Mucosa of rectum (tissue), 2 donors: ENCODE results near the gene REN.

Source experiments
- H3K27ac ChIP-seq, 2 donors: one replicate each; pipeline ENCODE4 v1.7.0; 2013; ENCODE audit warnings: inconsistent platforms in 2 of 2, low read depth in 2 of 2, low read length in 2 of 2
- H3K27me3 ChIP-seq, 2 donors: one replicate each; pipeline ENCODE4 v1.7.0; 2013; ENCODE audit warnings: low read length in 2 of 2; ENCODE audit not compliant: control insufficient read depth in 2 of 2, insufficient read depth in 2 of 2
- H3K36me3 ChIP-seq, 2 donors: one replicate each; pipeline ENCODE4 v1.7.0; 2013; ENCODE audit warnings: low read length in 2 of 2; ENCODE audit not compliant: control insufficient read depth in 2 of 2, insufficient read depth in 2 of 2
- H3K4me1 ChIP-seq, 2 donors: one replicate each; pipeline ENCODE4 v1.7.0; 2013; ENCODE audit warnings: low read length in 2 of 2, mild to moderate bottlenecking in 1 of 2; ENCODE audit not compliant: control insufficient read depth in 2 of 2, insufficient read depth in 2 of 2
- H3K4me3 ChIP-seq, 2 donors: one replicate each; pipeline ENCODE4 v1.7.0; 2013; ENCODE audit warnings: low read length in 2 of 2
- H3K9ac ChIP-seq, 2 donors: one replicate each; pipeline ENCODE4 v1.7.0; 2013; ENCODE audit warnings: low read length in 2 of 2, low read depth in 1 of 2, mild to moderate bottlenecking in 1 of 2
- H3K9me3 ChIP-seq, 2 donors: one replicate each; pipeline ENCODE4 v1.7.0; 2013; ENCODE audit warnings: low read length in 2 of 2; ENCODE audit not compliant: control insufficient read depth in 2 of 2
- donor health status: healthy.
- donor health status: Normal muscosa, but diverticular disease.

REN gene

DNA sequence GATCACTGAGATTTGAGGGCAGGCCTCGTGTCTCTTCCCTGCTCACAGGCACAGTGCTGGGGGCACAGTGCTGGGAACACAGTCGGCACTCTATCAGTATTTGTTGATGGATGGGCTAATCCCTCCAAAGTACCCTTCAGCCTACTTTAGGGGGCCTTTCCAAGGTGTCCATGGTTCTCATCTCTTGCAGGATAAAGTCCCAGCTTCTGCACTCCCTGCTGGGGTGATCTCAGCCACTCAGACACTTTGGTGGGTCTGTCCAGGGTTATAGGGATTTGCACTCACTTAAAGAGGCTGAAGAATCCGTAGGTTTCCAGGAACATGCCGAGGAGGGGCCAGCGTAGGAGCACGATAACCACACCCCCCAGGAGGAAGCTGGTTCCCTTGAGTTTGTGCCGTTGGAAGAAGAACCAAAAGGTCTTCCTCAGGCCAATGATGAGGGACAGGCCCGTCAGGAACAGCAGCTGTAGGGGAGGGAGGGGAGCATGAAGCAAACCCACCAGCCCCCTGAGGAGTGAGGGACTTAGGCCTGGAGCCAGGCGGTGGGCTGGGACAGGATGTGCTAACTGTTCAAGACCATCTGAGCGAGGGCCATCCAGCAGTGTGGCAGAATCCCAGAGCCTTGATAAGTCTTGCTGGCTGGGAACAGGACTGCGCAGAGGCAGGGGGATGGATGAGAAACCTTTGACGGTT lies 35.4 kb upstream of the REN start:
- Histone ChIP-seq H3K27me3 (peaks cover 5% of the 10 kb centered on the region in 2 donors), H3K27ac (no peak overlapping the region), H3K4me1 (no peaks in the 10 kb centered on the region), H3K4me3 (no peak overlapping the region), H3K9ac (no peak overlapping the region), H3K9me3 (no peaks in the 10 kb centered on the region), H3K36me3 (no peaks in the 10 kb centered on the region)

DNA sequence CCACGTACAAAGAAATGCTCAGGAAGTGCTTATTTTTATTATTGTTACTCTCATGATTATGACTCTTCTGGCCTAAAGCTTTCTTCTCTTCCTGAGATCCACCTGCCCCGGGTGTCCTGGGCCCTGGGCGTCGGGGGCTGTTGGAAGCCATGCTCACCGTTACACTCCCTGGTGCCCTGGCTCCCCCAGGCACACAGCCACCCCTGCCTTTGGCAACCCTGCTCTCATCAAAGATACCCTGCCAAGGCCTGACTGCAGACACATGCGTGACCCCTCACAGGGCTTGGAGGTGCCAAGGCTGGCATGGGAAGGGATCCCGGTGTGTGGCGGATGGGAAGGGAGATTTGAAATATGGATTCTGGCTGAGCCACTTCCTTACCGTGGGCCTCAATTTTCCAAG lies 33.4 kb upstream of the REN start:
- Histone ChIP-seq H3K27ac (no peak overlapping the region), H3K36me3 (no peaks in the 10 kb centered on the region), H3K4me1 (peaks cover 0 to under 1% of the 10 kb centered on the region in 2 donors), H3K9ac (no peak overlapping the region), H3K4me3 (no peak overlapping the region), H3K9me3 (no peaks in the 10 kb centered on the region), H3K27me3 (peaks cover 2 to 5% of the 10 kb centered on the region in 2 donors)

DNA sequence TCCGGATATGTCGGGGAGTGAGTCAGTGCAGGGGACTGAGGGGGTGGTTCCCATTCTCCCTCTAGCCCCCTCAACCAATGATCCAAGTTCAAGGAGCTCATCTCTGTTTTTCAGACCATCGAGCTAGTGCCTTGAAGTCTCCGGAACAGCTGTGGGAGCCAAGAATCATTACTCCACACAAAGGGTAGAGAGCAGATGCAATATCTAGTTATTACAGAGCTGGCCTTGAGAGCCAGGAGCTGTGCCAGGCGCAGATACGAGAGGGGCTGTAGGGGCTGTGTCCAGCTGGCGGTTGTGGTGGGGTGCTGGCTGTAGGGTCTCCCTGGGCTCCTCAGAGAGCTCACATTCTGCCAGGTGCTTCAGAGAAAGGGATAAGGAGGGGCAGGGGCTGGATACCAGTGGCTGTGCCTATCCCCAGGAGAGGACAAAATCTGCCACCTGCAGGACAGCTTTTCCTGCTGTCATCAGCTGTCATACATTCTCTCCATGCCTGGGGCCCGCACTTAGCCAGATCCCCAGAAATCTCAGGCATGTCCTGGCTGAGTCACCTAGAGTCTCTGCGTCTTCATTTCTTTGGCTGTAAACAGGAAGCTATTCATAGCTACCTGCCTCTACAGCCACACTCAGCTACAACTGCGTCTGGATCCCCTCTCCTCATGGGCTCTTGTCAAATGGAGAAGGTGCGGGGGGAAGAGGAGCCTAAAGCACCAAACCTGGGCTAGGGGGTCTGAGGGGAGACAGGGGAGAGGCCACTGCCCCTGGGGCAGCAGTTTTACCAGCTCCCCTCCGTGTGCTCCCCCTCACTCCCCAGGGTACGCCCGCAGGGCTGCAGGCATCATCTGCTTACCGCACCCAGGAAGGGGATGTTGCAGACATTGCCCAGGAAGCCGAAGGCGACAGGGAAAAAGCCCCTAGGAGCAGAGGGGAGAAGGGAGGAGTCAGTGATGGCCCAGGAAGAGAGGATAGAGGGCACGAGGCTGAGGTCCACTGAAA lies 32.5 kb upstream of the REN start:
- Histone ChIP-seq H3K36me3 (no peaks in the 10 kb centered on the region), H3K27ac (no peak overlapping the region), H3K9me3 (no peaks in the 10 kb centered on the region), H3K4me3 (no peak overlapping the region), H3K9ac (no peak overlapping the region), H3K27me3 (peaks cover 2 to 5% of the 10 kb centered on the region in 2 donors), H3K4me1 (peaks cover 0 to 6% of the 10 kb centered on the region in 2 donors)

DNA sequence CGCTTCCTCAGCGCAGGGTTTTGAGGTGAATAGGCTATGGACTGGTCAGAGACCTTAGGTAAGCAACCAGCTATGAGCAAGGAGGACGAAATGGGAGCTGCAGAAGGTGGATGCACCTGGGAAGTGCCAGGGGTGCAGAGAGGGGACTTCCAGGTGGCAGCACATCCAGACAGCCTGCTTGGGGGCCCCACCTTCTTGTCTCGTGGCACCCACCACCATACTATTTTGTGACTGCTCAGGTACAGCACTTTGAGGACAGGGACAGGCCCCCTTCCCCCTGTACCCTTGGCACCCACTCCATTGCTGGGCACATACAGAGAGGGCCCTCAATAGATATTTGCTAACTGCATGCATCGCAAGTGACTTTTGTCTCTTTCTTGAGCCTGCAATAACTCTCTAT lies 30.9 kb upstream of the REN start:
- H3K27ac ChIP-seq, result no peak overlapping the region
- H3K4me1 ChIP-seq, result peaks cover 0 to 6% of the 10 kb centered on the region in 2 donors
- peaks cover 2 to 5% of the 10 kb centered on the region in 2 donors for H3K27me3 ChIP-seq
- H3K36me3 ChIP-seq, result no peaks in the 10 kb centered on the region
- no peaks in the 10 kb centered on the region for H3K9me3 ChIP-seq
- H3K9ac ChIP-seq, result no peak overlapping the region
- no peak overlapping the region for H3K4me3 ChIP-seq

DNA sequence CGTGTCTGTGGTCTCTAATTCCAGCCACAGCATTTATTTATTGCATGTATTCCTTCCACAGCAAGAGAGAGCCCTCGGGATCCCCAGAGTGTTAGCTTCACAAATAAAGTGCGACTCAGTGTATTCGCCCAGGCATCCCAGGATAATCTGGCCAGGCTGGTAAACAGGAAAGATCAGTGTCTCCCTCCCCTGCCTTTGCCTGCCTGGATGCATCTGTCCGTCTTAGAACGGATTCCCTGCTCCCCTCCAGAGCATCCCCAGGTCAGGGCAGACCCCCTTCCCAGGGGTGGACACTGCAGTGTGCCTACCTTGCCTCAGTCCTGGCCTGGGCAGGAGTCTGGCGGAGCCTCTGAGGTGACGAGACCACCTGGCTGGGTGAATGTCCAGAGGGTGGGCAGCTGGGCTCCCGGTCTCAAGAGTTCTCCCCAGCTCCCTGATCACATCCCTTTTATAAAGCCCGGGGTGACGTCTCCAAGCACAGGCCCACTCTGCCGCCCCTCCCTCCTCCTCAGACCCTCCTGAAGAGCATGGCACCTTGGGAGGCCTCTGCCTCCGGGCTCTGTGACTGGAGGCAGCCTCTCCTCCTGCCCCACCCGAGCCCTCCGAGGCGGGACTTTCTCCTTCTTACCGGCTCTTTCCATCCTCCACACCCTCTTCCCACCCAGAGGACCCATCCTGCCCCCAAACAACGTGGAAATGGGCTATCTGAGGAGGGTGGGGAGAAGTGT lies 30.1 kb upstream of the REN start, which contains the start of gene KISS1:
Gene KISS1 (minus strand): TSS at position 424 of the 728 bp plus-strand sequence. CDS start 3,615 bp downstream, outside the sequence.
- H3K27ac ChIP-seq, result no peak within 1 kb of the TSS
- peaks cover 2% of the 10 kb centered on the region in 2 donors for H3K27me3 ChIP-seq
- no peak within 1 kb of the TSS for H3K9ac ChIP-seq
- H3K4me1 ChIP-seq, result peaks cover 0 to 6% of the 10 kb centered on the region in 2 donors
- no peaks in the 10 kb centered on the region for H3K36me3 ChIP-seq
- H3K9me3 ChIP-seq, result no peaks in the 10 kb centered on the region
- H3K4me3 ChIP-seq, result no peak within 1 kb of the TSS

DNA sequence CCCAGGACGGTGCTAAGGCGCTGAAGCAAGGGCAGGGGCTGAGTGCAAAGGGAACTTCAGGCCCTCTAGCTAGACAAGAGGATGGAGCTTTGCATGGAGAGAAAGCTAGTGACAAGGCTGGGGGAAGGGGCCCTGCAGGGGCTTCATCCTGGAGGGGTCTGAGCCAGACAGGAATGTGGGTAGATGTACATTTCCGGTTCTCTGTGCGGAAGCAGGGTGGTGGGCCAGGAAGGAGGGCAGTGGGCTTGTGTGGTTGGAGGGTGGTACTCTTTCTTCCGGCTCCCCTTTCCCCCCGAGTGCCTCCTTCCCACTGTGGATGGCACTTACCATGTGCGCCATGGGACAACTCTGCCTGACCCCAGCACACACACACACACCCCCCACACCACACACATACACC lies 28.6 kb upstream of the REN start:
- Histone ChIP-seq H3K27me3 (peaks cover 2% of the 10 kb centered on the region in 2 donors), H3K9ac (no peak overlapping the region), H3K4me3 (no peak overlapping the region), H3K4me1 (peaks cover 0 to 9% of the 10 kb centered on the region in 2 donors), H3K9me3 (no peaks in the 10 kb centered on the region), H3K36me3 (no peaks in the 10 kb centered on the region), H3K27ac (no peak overlapping the region)

DNA sequence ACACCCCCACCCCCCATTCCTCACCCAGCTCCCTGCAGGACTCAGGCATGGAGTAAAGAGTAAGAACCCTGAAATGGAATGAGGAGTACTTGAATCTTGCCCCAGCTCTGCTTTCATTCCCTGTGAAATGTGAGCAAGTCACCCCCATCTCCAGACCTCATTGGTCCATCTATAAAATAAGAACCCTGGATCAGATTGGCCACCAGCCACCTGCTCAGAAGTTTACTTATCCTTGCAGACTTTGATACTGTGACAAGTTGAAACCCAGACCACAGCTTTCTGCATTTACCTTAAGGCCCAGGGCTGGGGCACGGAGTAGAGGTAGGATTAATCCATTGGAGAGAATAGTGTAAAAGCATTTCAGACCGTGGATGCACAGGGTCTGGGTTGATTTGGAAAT lies 27.9 kb upstream of the REN start:
- H3K4me1 ChIP-seq, result peaks cover 0 to 9% of the 10 kb centered on the region in 2 donors
- no peaks in the 10 kb centered on the region for H3K9me3 ChIP-seq
- no peaks in the 10 kb centered on the region for H3K36me3 ChIP-seq
- no peak overlapping the region for H3K9ac ChIP-seq
- peaks cover 2 to 3% of the 10 kb centered on the region in 2 donors for H3K27me3 ChIP-seq
- H3K4me3 ChIP-seq, result no peak overlapping the region
- no peak overlapping the region for H3K27ac ChIP-seq

DNA sequence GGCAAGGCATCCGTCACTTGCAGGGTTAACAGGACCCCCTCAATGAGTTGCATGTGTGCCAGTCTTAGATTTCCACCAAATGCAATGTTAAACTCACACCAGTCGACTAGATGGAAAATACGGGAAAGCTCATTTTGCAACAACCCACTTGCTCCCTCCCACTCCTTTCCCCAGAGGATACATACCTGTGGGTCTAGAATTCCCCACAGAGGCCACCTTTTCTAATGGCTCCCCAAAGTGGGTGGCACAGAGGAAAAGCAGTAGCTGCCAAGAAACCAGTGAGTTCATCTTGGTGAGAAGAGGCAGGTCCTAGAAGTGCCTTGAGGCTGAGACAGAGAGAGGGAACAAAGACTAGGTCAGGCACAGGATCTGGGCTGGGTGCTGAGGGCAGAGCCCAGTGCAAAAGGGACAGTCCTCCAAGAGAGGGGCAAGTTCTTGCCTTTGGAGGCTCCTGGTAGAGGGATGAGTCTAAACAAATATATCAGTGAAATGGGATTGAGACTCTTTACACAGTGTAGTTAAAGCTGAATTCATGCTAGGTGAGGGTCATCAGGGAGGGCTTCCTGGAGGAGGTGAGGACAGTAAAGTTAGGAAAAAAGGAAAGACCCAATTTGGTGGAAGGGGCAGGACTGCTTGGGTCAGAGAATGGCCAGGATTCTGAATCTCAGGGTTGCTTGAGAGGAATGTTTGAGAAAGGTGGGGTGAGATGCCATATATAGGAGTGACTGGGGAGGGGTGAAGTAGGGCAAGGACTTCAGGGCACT lies 26.6 kb upstream of the REN start:
- Histone ChIP-seq H3K4me3 (no peak overlapping the region), H3K27ac (no peak overlapping the region), H3K9me3 (no peaks in the 10 kb centered on the region), H3K36me3 (no peaks in the 10 kb centered on the region), H3K9ac (no peak overlapping the region), H3K4me1 (peaks cover 0 to 9% of the 10 kb centered on the region in 2 donors), H3K27me3 (peaks cover 5% of the 10 kb centered on the region in 2 donors)

DNA sequence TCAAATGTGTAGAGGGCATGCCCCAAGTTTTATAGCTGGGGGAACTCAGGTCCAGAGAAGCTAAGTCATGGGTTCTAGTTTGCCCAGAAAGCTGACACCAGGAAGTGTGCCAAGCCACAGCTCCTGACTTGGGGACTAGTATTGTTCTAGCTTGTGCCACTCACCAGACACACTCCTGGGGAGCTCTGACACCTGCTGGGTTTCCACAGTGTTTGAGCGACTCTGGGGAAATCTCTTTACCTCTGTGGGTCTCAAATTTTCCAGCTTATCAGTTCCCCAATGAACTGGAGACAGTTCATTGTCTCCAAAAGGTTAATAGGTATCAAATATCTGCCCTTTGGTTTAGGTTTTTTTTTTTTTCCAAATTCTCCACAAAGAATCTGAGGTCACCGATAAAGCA lies 25.9 kb upstream of the REN start:
- H3K4me1 ChIP-seq, result peaks cover 0 to 9% of the 10 kb centered on the region in 2 donors
- H3K9me3 ChIP-seq, result no peaks in the 10 kb centered on the region
- H3K9ac ChIP-seq, result no peak overlapping the region
- H3K27ac ChIP-seq, result no peak overlapping the region
- H3K27me3 ChIP-seq, result peaks cover 5 to 8% of the 10 kb centered on the region in 2 donors
- H3K36me3 ChIP-seq, result no peaks in the 10 kb centered on the region
- no peak overlapping the region for H3K4me3 ChIP-seq
